HG02642 (cell line): ENCODE data around the gene DNAH9.

Experiments used
- ATAC-seq: cut with Tn5 transposase; IDR thresholded peaks from one replicate; pipeline ENCODE4 v1.9.1; 2021; ENCODE audit warnings: mild to moderate bottlenecking; ENCODE audit not compliant: unreplicated experiment, poor library complexity

DNAH9 gene

DNA sequence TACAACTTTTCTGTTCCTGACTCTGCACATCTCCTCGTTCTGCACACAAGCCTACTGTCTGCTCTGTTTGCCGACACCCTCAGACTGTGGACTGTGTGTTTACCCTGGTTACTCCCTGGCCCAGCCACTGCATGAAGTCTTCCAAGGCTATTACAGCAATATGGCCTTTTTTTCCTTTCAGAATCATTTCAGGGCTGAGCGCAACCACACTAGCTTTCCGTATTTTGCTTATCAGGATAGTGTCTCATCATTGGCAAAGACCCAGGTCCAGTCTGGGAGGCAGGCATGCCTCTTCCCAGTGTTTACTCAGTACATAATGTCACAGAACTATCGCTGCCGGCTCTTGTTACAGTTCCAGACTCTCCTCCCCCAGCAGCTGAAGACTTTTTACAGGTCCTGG is 10.1 kb downstream of the DNAH9 start:
- no peak for ATAC-seq

- ATAC-seq: no peak
Observed at GRCh38 chr17:11610999-11611566, 12.8 kb downstream of the DNAH9 start.

- ATAC-seq: no peak
Observed at GRCh38 chr17:11612956-11613355, 14.7 kb downstream of the DNAH9 start.

GRCh38 chr17:11618861-11619566 is 20.7 kb downstream of the DNAH9 start:
- ATAC-seq: no peak

GRCh38 chr17:11622492-11622891 is 24.2 kb downstream of the DNAH9 start:
- ATAC-seq: no peak

GRCh38 chr17:11624976-11625375 is 26.7 kb downstream of the DNAH9 start:
- no peak for ATAC-seq

GRCh38 chr17:11625878-11626277 is 27.6 kb downstream of the DNAH9 start:
- ATAC-seq: no peak

- ATAC-seq: no peak
Observed at GRCh38 chr17:11627301-11627940, 29.2 kb downstream of the DNAH9 start.

- no peak for ATAC-seq
Observed at GRCh38 chr17:11628374-11628773, 30.1 kb downstream of the DNAH9 start.

- no peak for ATAC-seq
Observed at GRCh38 chr17:11628831-11629230, 30.6 kb downstream of the DNAH9 start.

DNA sequence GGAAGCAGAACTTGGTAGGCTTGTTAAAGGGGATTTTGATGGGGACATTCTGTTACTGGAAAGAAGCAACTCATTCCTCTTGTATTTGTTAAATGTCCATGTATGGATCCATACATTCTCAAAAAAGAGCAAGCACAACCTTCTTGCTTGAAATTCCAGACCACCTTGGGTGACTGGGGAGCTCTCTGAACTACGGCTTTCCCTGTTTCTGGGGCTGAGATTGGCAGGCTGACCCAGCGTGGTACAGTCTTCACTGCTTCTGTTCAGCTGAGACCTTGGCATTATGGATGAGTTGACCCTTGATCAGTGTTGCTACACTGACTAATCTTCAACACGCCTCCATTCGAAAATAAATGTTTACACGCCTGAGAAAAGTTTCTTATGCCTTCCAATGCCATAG is 38.5 kb downstream of the DNAH9 start:
- ATAC-seq: no peak

- ATAC-seq: no peak
Observed at GRCh38 chr17:11637796-11638195, 39.5 kb downstream of the DNAH9 start.

DNA sequence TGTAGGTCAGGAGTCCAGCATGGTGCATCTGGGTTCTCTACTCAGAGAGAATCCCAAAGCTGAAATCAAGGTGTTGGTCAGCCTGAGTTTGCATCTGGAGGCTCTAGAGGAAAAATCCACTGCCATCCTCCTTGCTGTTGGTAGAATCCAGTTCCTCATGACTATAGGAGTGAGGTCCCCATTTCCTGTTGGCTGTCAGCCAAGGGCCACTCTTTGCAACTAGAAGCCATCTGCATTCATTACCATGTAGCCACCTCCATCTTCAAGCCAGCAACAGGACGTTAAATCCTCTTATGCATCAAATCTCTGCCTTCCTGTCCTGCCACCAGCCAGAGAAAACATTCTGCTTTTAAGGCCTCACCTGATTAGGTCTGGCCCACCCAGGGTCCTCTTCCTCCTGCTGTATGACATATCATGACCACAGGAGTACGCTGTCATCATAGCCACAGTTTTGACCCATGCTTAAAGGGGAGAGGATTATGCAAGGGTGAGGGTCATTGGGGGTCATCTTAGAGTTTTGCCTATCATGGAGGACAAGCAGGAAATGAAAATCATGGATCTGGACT is 40.5 kb downstream of the DNAH9 start:
- ATAC-seq: no peak

GRCh38 chr17:11639736-11640462 is 41.6 kb downstream of the DNAH9 start:
- ATAC-seq: no peak

DNA sequence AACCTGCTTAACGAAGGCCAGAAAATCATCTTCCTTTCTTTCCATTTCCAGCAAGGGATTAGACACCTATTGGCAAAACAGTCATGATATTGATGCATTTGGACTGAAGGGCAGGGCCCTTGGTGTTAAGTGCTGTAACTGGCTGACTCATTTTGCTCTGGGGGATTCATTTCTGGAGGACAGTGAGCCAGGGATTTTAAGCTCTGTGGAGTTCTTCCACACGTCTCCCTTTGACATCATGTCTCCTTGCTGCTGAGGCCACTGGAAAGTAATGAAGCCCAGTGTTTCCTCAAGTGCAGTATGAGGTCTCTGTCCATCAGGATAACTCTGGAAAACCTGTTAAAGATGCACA is 42.2 kb downstream of the DNAH9 start:
- no peak for ATAC-seq

- ATAC-seq: no peak
Observed at GRCh38 chr17:11641521-11642275, 43.4 kb downstream of the DNAH9 start.

GRCh38 chr17:11642655-11643054 is 44.4 kb downstream of the DNAH9 start:
- no peak for ATAC-seq

DNA sequence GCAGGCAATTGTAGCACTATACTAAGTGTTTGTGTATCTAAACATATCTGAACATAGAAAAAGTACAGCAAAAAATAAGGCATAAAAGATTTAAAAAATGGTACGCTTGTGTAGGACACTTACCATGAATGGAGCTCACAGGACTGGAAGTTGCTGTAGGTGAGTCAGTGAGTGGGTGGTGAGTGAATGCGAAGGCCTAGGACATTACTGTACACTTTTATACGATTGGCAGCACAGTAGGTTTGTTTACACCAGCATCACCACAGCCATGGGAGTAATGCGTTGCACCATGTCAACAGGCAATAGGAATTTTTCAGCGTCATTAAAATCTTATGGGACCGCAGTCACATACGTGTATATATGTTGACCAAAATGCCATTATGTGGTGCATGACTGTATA is 45.6 kb downstream of the DNAH9 start:
- no peak for ATAC-seq

GRCh38 chr17:11644265-11645212 is 46.3 kb downstream of the DNAH9 start:
- no peak for ATAC-seq
